ENCODE data around the gene SH2D3A.

Gene SH2D3A

GRCh38 chr19:6761053-6761676, 6.1 kb downstream of the SH2D3A start:
- TF ChIP-seq CTCF (IDR thresholded peaks at IDR 0.05), result no peak

- no peak for TF ChIP-seq CTCF (IDR thresholded peaks at IDR 0.05)
These were observed 6.6 kb downstream of the SH2D3A start for GRCh38 chr19:6760606-6761005.

- TF ChIP-seq CTCF (IDR thresholded peaks at IDR 0.05), result no peak
These were observed 12.4 kb downstream of the SH2D3A start for GRCh38 chr19:6754653-6755463.

- no peak for TF ChIP-seq CTCF (IDR thresholded peaks at IDR 0.05)
These were observed 13.1 kb downstream of the SH2D3A start for GRCh38 chr19:6754136-6754535.

GRCh38 chr19:6753178-6754031, 13.8 kb downstream of the SH2D3A start:
- no peak for TF ChIP-seq CTCF (IDR thresholded peaks at IDR 0.05)

GRCh38 chr19:6752256-6753177, 14.7 kb downstream of the SH2D3A start:
- TF ChIP-seq CTCF (IDR thresholded peaks at IDR 0.05), result no peak

GRCh38 chr19:6751189-6751588, 16.0 kb downstream of the SH2D3A start:
- TF ChIP-seq CTCF (IDR thresholded peaks at IDR 0.05), result no peak
